GM13977 (cell line): ENCODE measurements around the gene PIK3R2.

Experiments
- DNase-seq: peaks from one replicate; pipeline ENCODE4 v3.0.0; 2012; ENCODE audit warnings: low spot score
- CTCF ChIP-seq: IDR thresholded peaks from 2 replicates; pipeline ENCODE4 v1.5.1; 2012; ENCODE audit warnings: mild to moderate bottlenecking, control low read depth; ENCODE audit not compliant: insufficient read depth; ENCODE audit errors: extremely low read depth, missing control alignments
- in situ Hi-C: fragments of 300-500 bp; cut with MboI; formaldehyde crosslinking; loops from one replicate; pipeline ENCODE4 v1.12.0; 2022; ENCODE audit warnings: low sequenced_read_pairs, low pct_unique_long_range_greater_than_20kb, mixed read lengths, inconsistent platforms; ENCODE audit not compliant: unreplicated experiment

Gene PIK3R2

GRCh38 chr19:18143902-18144301, 9.1 kb upstream of the PIK3R2 start:
- no peak for DNase-seq
- no peak for TF ChIP-seq CTCF
- in situ Hi-C loops, result no loop called here

- DNase-seq, result no peak
- in situ Hi-C loops, result no loop called here
- TF ChIP-seq CTCF, result no peak
Observed at GRCh38 chr19:18144361-18144760, 8.6 kb upstream of the PIK3R2 start.

- in situ Hi-C loops, result no loop called here
- no peak for DNase-seq
- no peak for TF ChIP-seq CTCF
Observed at GRCh38 chr19:18144906-18145305, 8.1 kb upstream of the PIK3R2 start.

GRCh38 chr19:18145391-18145999, 7.5 kb upstream of the PIK3R2 start:
- in situ Hi-C loops, result no loop called here
- DNase-seq, result no peak
- no peak for TF ChIP-seq CTCF

- in situ Hi-C loops, result no loop called here
- no peak for TF ChIP-seq CTCF
- DNase-seq, result no peak
Observed at GRCh38 chr19:18147396-18147795, 5.6 kb upstream of the PIK3R2 start.

GRCh38 chr19:18149596-18149975, 3.4 kb upstream of the PIK3R2 start:
- no peak for TF ChIP-seq CTCF
- no peak for DNase-seq
- in situ Hi-C loops, result no loop called here
